Adipocyte (in vitro differentiated cells): ENCODE data around the gene SARS1.

Experiments used
- DNase-seq: peaks from one replicate; pipeline ENCODE4 v3.0.0-alpha.2; 2015; ENCODE audit warnings: low read depth
- H3K27me3 ChIP-seq: replicated peaks from 2 replicates; pipeline ENCODE4 v1.7.0; 2013; ENCODE audit warnings: mild to moderate bottlenecking, low read length, moderate library complexity; ENCODE audit not compliant: control insufficient read depth, insufficient read depth
- H3K36me3 ChIP-seq: 2 replicates; pipeline ENCODE4 v1.7.0; 2013; ENCODE audit warnings: low read length, mild to moderate bottlenecking, moderate library complexity; ENCODE audit not compliant: control insufficient read depth, insufficient read depth, severe bottlenecking
- H3K4me1 ChIP-seq: 2 replicates; pipeline ENCODE4 v1.7.0; 2013; ENCODE audit warnings: mild to moderate bottlenecking, low read length, moderate library complexity; ENCODE audit not compliant: control insufficient read depth, insufficient read depth
- H3K4me3 ChIP-seq: 2 replicates; pipeline ENCODE4 v1.7.0; 2013; ENCODE audit warnings: mild to moderate bottlenecking, low read length, moderate library complexity
- H3K9ac ChIP-seq: 2 replicates; pipeline ENCODE4 v1.7.0; 2013; ENCODE audit warnings: mild to moderate bottlenecking, low read length, moderate library complexity
- H3K9me3 ChIP-seq: 2 replicates; pipeline ENCODE4 v1.7.0; 2013; ENCODE audit warnings: mild to moderate bottlenecking, low read length, moderate library complexity; ENCODE audit not compliant: control insufficient read depth

Gene SARS1

DNA sequence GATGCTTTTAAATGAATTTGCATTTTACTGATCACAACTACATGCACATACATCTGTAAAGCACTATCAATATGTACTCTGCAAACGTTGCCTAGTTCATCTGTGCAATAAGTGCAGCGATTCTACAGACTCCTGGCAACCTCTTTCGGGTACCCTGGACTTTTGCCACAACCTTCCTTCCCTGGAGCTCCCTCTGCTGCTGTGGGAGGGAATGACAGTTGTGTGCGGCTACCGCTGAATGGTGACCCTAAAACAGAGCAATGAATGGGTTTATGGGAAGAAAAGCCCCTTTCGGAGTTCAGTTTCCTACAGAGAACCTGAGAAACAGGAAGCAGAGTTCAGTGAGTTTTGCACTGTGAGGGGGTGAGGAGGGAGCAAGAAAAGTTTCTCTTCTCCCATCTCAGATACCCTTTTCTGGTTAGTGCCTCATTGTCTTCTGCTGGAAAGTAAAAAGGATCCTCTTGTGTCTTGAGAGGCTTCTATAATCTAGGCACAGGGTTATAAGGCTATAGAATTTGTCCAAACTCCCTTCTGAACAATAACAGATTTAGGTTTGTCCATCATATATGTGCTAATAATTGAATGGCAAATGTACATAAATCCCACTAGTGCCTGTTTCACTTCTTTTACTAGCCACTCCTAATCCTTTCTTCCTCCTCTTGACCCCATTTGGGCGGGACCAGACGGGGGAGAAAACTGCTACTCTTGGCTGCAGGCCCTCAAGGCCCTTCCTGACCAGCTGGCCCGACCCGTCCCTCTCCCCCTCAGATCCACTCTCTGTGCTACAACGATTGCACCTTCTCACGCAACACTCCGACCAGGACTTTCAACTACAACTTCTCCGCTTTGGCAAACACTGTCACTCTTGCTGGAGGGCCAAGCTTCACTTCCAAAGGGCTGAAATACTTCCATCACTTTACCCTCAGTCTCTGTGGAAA is 19.8 kb upstream of the SARS1 start:
- Histone ChIP-seq H3K9me3 (no peaks in the 10 kb centered on the region), H3K9ac (no peak overlapping the region), H3K4me1 (peaks cover 18% of the 10 kb centered on the region), H3K36me3 (no peaks in the 10 kb centered on the region), H3K27me3 (peaks cover 3% of the 10 kb centered on the region), H3K4me3 (no peak overlapping the region)
- DNase-seq: no peak

DNA sequence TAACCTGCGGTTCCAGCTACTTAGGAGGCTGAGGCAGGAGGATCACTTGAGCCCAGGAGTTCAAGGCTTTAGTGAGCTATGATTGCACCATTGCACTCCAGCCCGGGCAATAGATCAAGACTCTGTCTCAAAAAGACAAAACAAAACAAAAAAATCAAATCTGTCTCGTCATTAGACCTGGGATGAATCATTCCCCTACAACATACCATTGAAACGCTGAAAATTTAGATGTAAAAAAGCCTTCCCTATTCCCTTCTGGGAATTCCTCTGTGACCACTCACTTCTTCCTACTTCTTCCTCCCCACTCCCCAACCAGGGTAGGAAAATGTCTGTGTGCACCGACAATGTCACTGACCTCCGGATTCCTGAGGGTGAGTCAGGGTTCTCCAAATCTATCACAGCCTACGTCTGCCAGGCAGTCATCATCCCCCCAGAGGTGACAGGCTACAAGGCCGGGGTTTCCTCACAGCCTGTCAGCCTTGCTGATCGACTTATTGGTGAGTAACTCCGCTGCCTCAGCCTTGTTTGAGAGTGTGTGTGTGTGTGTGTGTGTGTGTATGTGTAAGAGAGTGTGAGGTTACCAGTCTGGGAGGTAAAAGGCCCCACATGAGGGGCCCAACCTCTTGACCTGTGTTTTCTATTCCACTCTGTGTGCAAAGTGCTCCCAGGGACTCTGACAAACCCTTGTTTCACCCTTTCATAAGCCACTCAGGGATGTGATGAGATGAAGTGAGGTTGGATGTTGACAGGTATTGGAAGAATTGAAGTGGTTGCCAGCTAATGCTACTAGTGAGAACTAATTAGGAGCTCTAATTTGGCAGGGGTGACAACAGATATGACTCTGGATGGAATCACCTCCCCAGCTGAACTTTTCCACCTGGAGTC is 16.3 kb upstream of the SARS1 start:
- Histone ChIP-seq H3K4me3 (peak overlapping the region; percentile 37), H3K9ac (peak overlapping the region; percentile 39), H3K27me3 (no peaks in the 10 kb centered on the region), H3K9me3 (no peaks in the 10 kb centered on the region), H3K4me1 (peaks cover 25% of the 10 kb centered on the region), H3K36me3 (no peaks in the 10 kb centered on the region)
- peak; percentile 86 for DNase-seq

DNA sequence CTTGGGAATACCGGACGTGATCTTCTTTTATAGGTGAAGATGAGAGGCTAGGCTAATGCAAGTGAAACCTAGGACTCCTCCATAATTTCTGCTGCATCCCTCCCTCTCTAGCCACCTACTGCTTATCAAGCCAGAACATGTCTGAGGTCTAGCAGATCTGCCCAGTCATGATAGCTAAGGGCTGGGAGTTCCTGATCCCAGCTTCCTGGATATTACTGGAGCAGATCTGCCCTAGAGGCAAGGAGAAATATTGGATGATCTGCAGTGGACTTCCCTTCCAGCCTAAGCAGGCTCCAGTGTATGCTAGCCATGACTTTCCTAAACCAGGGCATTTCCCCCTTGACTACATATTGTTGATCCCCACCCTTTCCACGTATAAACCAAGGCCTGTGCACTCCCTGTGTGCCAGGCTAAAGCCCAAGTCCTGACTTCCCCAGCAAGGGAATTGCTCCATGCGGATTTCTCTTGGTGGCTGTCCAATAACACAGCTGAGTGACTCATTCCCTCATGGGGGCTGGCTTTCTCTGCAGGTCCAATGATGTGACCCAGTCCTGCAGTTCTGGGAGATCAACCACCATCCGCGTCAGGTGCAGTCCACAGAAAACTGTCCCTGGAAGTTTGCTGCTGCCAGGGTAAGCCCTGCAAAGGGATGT is 15.5 kb upstream of the SARS1 start:
- H3K9me3 ChIP-seq: no peaks in the 10 kb centered on the region
- DNase-seq: peak; percentile 77
- H3K4me3 ChIP-seq: peak overlapping the region; percentile 37
- H3K4me1 ChIP-seq: peaks cover 25% of the 10 kb centered on the region
- H3K36me3 ChIP-seq: no peaks in the 10 kb centered on the region
- H3K27me3 ChIP-seq: no peaks in the 10 kb centered on the region
- peak overlapping the region; percentile 39 for H3K9ac ChIP-seq

DNA sequence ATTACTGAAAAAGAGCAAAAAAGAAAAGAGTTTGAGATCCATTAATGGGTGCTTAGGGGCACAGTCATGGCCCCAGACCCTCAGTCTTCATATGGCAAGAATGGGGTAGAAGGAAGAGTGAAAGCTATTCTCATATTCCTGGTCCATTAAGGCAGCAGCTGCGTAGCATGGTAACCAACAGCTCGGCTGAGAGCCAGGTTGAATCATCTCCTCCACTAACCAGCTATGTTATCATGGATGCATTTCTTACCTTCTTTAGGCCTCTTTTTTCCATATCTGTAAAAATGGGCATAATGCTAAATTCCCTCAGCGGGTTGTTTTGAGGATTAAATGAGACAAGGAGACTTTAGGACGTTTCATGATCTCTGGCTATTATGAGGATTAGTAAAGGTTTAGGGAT is 15.0 kb upstream of the SARS1 start:
- DNase-seq: no peak
- peaks cover 25% of the 10 kb centered on the region for H3K4me1 ChIP-seq
- H3K9me3 ChIP-seq: no peaks in the 10 kb centered on the region
- H3K27me3 ChIP-seq: no peaks in the 10 kb centered on the region
- no peaks in the 10 kb centered on the region for H3K36me3 ChIP-seq
- H3K4me3 ChIP-seq: no peak overlapping the region
- no peak overlapping the region for H3K9ac ChIP-seq

DNA sequence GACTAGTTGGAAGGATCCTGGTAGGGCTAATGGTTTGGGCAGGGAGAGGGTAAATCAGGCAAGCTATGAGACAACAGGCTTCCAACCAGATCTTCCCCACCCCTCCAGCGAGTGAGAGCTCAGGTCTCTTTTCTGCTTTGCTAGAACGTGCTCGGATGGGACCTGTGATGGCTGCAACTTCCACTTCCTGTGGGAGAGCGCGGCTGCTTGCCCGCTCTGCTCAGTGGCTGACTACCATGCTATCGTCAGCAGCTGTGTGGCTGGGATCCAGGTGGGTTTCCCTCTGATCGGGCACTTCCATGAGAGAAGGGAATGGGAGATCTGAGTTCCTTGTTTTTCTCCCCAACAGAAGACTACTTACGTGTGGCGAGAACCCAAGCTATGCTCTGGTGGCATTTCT is 14.0 kb upstream of the SARS1 start:
- no peak overlapping the region for H3K9ac ChIP-seq
- DNase-seq: no peak

DNA sequence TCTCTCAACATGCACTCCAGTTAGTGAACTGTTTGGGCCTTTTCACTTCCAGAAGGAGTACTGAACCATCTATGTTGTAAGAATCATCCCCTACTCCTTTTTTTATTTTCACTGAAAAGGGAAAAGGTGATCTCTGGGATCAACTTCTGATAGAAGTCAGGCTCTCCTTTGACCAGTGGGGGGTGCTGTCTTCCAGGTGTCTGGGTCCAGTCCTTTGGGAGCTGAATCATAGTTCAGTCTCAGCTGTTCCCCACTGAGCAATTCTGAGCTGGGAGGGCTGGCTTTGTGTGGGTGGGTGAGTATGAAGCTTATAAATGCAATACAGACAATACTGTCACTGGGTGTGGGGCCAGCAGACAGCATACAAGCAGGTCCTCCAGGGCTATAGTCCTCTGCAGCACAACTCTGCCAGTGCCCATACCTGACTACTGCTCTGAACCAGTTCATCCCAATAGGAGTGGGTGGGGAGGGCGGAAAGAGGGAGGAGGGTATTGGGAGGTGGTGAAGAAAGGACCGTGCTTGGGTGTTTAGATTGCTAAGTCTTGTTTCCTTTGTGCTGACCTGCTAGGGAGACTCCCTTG is 12.5 kb upstream of the SARS1 start:
- no peaks in the 10 kb centered on the region for H3K36me3 ChIP-seq
- no peak overlapping the region for H3K4me3 ChIP-seq
- H3K27me3 ChIP-seq: no peaks in the 10 kb centered on the region
- no peaks in the 10 kb centered on the region for H3K9me3 ChIP-seq
- H3K9ac ChIP-seq: no peak overlapping the region
- peaks cover 25% of the 10 kb centered on the region for H3K4me1 ChIP-seq
- peak; percentile 83 for DNase-seq

More for the DNA sequence above, 14.0 kb upstream of the SARS1 start:
- Histone ChIP-seq H3K9me3 (no peaks in the 10 kb centered on the region), H3K4me1 (peaks cover 25% of the 10 kb centered on the region), H3K4me3 (no peak overlapping the region), H3K36me3 (no peaks in the 10 kb centered on the region), H3K27me3 (no peaks in the 10 kb centered on the region)

DNA sequence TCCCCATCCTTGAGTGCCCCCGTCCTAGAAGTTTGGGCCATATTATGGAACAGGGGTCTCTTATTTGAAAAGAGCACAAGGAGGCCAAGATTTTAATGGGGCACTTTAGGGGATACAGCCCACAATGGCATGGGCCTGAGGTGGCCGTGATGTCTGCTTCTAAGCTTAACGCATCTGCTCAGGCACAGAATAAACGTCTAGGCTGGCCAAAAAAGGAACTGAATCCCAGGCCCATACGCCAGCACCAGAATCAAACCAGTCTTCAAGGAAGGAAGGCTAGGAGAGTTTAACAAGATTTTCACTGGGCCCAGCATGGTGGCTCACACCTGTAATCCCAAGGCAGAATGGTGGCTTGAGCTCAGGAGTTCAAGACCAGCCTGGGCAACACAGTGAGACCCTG is 9.2 kb upstream of the SARS1 start:
- peaks cover 16% of the 10 kb centered on the region for H3K4me1 ChIP-seq
- H3K36me3 ChIP-seq: no peaks in the 10 kb centered on the region
- H3K9me3 ChIP-seq: no peaks in the 10 kb centered on the region
- no peaks in the 10 kb centered on the region for H3K27me3 ChIP-seq
- H3K9ac ChIP-seq: no peak overlapping the region
- H3K4me3 ChIP-seq: no peak overlapping the region
- DNase-seq: no peak

DNA sequence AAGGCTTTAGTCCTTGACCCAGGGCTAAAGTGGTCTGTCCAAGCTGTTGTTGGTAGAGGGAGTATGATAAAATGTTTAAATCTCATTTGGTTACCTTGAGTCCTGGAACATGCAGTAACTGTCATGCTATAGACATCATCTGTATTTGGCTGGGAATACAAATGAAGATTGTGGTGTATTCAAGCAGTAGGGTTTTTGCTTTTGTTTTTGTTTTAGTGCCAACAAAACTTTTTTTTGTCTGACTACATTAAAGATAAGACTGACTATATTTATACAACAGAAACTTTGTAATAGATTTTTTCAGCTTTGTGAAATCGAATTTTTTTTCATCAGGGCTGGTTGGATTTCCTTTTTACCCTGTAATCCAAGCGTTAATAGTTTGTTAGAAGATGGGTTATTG is 7.4 kb upstream of the SARS1 start:
- no peak for DNase-seq
- H3K4me3 ChIP-seq: no peak overlapping the region
- H3K27me3 ChIP-seq: no peaks in the 10 kb centered on the region
- H3K36me3 ChIP-seq: no peaks in the 10 kb centered on the region
- H3K9ac ChIP-seq: no peak overlapping the region
- no peaks in the 10 kb centered on the region for H3K9me3 ChIP-seq
- H3K4me1 ChIP-seq: peaks cover 14% of the 10 kb centered on the region

DNA sequence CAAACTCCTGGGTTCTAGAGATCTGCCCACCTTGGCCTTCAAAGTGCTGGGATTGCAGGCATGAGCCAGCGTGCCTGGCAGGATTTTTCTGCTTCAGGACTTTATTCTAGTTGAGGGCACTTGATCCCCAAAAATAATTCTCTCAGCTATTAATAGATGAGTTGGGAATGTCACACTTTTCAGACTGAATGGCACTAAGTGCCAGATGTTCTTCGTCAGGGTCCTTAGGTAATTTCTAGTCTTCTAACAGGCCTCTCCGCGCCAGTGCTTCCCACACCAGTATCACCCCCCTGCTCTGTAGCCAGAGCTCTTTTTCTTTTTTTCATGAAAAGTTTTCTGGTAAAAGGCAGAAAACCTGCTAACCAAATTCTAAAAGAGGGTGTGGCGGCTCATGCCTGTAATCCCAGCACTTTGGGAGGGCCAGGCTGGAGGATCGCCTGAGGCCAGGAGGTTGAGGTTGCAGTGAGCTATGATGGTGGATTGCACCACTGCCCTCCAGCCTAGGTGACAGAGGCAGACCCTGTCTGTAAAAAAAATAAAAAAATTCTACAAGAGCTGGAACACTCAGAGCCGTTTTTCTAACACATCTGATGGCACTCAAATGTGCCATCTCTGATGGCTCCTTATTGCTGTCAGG is 6.1 kb upstream of the SARS1 start:
- no peak overlapping the region for H3K4me3 ChIP-seq
- no peak for DNase-seq

DNA sequence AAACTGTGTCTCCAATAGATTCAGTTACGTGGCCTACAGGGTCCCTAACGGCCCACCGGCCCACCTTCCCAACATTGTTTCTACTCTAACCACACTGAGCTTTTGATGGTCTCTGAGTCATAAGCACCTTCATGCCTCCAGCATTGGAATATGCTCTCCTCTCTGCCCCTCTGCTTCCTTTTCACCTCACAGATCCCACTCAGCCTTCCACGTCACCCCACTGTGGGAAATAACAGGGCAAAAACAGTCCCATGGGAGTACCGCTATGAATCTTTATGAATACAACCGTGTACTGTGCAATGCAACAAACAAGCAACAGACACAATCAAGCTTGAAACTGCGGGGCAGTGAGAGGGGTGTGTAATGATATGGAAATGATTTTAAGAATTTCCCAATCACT is 5.3 kb upstream of the SARS1 start:
- H3K9ac ChIP-seq: no peak overlapping the region
- DNase-seq: peak; percentile 8
- H3K36me3 ChIP-seq: no peaks in the 10 kb centered on the region
- no peaks in the 10 kb centered on the region for H3K27me3 ChIP-seq
- peaks cover 10% of the 10 kb centered on the region for H3K4me1 ChIP-seq
- H3K9me3 ChIP-seq: no peaks in the 10 kb centered on the region
- H3K4me3 ChIP-seq: peak overlapping the region; percentile 61

More for the DNA sequence above, 6.1 kb upstream of the SARS1 start:
- H3K9me3 ChIP-seq: no peaks in the 10 kb centered on the region
- no peak overlapping the region for H3K9ac ChIP-seq
- H3K27me3 ChIP-seq: no peaks in the 10 kb centered on the region
- no peaks in the 10 kb centered on the region for H3K36me3 ChIP-seq
- H3K4me1 ChIP-seq: peaks cover 9% of the 10 kb centered on the region
